Ascending aorta (tissue), 2 donors: ENCODE measurements around the gene ASB5. TPM values are rescaled to one million over a fixed set of nuclear protein-coding genes. Genes with fewer than 3 reads are reported as not detected.

Experiments used
- DNase-seq, 2 donors: peaks; one replicate each; pipeline ENCODE4 v3.0.0-alpha.2; 2019; ENCODE audit warnings: low spot score in 2 of 2
- H3K27ac ChIP-seq, 2 donors: fragments of 200-600 bp; sonication (generic); one replicate each; pipeline ENCODE4 v1.5.1; 2016 to 2017; ENCODE audit warnings: mild to moderate bottlenecking in 1 of 2
- H3K27me3 ChIP-seq: fragments of 200-600 bp; sonication (generic); one replicate; pipeline ENCODE4 v1.5.1; 2017
- H3K36me3 ChIP-seq, 2 donors: fragments of 200-600 bp; sonication (generic); one replicate each; pipeline ENCODE4 v1.5.1; 2016
- H3K4me1 ChIP-seq, 2 donors: fragments of 200-600 bp; sonication (generic); one replicate each; pipeline ENCODE4 v1.5.1; 2016 to 2017; ENCODE audit warnings: mild to moderate bottlenecking in 1 of 2
- H3K4me3 ChIP-seq, 2 donors: fragments of 200-600 bp; sonication (generic); one replicate each; pipeline ENCODE4 v1.5.1; 2016 to 2017; ENCODE audit warnings: mild to moderate bottlenecking in 1 of 2
- H3K9me3 ChIP-seq, 2 donors: fragments of 200-600 bp; sonication (generic); one replicate each; pipeline ENCODE4 v1.5.1; 2016
- intact Hi-C: fragments of 100-400 bp; cut with DNase I; formaldehyde crosslinking; loops from one replicate; pipeline ENCODE4 v1.15.1; 2023
- total RNA-seq: library from RNA; depleted of rRNA; stranded (reverse); fragments of >200 nt; gene quantifications from one replicate; pipeline ENCODE4 v1.1.0, GENCODE V29; 2016
- TF ChIP-seq, protein P1 (sequence below), 3 experiments: fragments of 200-600 bp in 2 of 3; fragments of 450-650 bp in 1 of 3; sonication (generic) in 2 of 3; IDR thresholded peaks; one replicate each; pipeline ENCODE4 v1.5.1; 2016 to 2019; ENCODE audit warnings: antibody characterized with exemption in 3 of 3, mild to moderate bottlenecking in 1 of 3, moderate library complexity in 1 of 3

ASB5 gene
- total RNA-seq, 1 donor from 2014 or later: not detected

- TF ChIP-seq, protein P1, sequence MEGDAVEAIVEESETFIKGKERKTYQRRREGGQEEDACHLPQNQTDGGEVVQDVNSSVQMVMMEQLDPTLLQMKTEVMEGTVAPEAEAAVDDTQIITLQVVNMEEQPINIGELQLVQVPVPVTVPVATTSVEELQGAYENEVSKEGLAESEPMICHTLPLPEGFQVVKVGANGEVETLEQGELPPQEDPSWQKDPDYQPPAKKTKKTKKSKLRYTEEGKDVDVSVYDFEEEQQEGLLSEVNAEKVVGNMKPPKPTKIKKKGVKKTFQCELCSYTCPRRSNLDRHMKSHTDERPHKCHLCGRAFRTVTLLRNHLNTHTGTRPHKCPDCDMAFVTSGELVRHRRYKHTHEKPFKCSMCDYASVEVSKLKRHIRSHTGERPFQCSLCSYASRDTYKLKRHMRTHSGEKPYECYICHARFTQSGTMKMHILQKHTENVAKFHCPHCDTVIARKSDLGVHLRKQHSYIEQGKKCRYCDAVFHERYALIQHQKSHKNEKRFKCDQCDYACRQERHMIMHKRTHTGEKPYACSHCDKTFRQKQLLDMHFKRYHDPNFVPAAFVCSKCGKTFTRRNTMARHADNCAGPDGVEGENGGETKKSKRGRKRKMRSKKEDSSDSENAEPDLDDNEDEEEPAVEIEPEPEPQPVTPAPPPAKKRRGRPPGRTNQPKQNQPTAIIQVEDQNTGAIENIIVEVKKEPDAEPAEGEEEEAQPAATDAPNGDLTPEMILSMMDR (IDR thresholded peaks at IDR 0.05): no peak
- H3K4me3 ChIP-seq: no peak overlapping the region
- H3K4me1 ChIP-seq: peaks cover 0 to 2% of the 10 kb centered on the region in 2 donors
- no peaks in the 10 kb centered on the region for H3K9me3 ChIP-seq
- H3K36me3 ChIP-seq: no peaks in the 10 kb centered on the region
- no peaks in the 10 kb centered on the region for H3K27me3 ChIP-seq
- intact Hi-C loops: no loop called here
- DNase-seq: no peak
- no peak overlapping the region for H3K27ac ChIP-seq
These were observed 9.5 kb downstream of the ASB5 start for GRCh38 chr4:176259330-176260090.

GRCh38 chr4:176258135-176258534, 10.9 kb downstream of the ASB5 start:
- Histone ChIP-seq H3K27me3 (no peaks in the 10 kb centered on the region), H3K27ac (no peak overlapping the region), H3K9me3 (no peaks in the 10 kb centered on the region), H3K4me3 (no peak overlapping the region), H3K36me3 (no peaks in the 10 kb centered on the region), H3K4me1 (peaks cover 0 to 2% of the 10 kb centered on the region in 2 donors)
- TF ChIP-seq, protein P1 (IDR thresholded peaks at IDR 0.05): no peak
- intact Hi-C loops: no loop called here
- no peak for DNase-seq

DNA sequence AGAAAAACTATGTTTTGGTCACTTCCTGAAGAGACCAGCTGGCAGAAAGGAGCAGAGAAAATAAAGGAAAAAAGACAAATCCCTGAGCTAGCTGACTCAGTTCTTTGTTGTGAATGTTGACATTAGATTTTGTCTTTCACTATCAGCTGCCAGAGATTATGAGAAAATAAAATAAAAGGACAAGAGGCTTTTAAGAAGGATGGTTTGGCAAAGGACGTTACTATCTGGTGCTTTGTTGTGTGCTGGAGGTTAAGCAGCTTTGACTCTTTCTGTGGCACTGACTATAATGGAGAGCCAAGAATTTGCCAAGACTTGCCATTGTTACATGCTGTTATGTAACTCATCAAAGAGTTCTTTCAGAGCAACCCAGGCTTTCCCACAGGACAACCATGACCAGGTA, 12.1 kb downstream of the ASB5 start:
- no peak for DNase-seq
- peaks cover 0 to 2% of the 10 kb centered on the region in 2 donors for H3K4me1 ChIP-seq
- H3K27ac ChIP-seq: no peak overlapping the region
- H3K27me3 ChIP-seq: no peaks in the 10 kb centered on the region
- H3K36me3 ChIP-seq: no peaks in the 10 kb centered on the region
- H3K4me3 ChIP-seq: no peak overlapping the region
- TF ChIP-seq, protein P1 (IDR thresholded peaks at IDR 0.05): no peak
- intact Hi-C loops: no loop called here
- H3K9me3 ChIP-seq: no peaks in the 10 kb centered on the region

DNA sequence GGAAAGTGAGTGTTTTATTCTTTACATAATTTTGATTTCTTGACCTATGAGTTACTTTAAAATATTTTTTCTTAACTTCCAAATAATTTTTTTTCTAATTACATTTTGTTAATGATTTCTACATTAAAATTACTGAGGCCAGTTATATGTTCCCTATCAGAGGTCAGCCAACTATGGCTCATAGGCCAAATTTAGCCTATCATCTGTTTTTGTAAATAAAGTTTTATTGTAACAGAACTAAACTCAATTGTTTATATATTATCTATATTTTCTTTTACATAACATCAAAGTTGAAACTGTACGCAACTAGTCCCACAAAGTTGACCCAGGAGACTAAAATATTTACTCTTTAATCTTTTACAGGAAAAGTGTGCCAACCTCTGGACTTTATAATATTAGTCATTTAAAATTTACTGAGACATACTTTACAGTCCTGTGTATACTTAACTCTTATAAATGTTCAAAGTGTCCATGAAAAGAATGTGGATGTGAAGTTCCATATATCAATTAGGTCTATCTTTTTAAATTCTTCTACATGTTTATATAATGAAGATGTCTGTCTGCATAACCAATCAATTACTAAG, 26.2 kb downstream of the ASB5 start:
- TF ChIP-seq, protein P1 (IDR thresholded peaks at IDR 0.05): no peak
- H3K27ac ChIP-seq: no peak overlapping the region
- H3K4me1 ChIP-seq: no peaks in the 10 kb centered on the region
- H3K36me3 ChIP-seq: no peaks in the 10 kb centered on the region
- no peaks in the 10 kb centered on the region for H3K27me3 ChIP-seq
- H3K9me3 ChIP-seq: peaks cover 0 to 1% of the 10 kb centered on the region in 2 donors
- intact Hi-C loops: no loop called here
- no peak overlapping the region for H3K4me3 ChIP-seq
- DNase-seq: no peak

- intact Hi-C loops: no loop called here
- Histone ChIP-seq H3K27ac (no peak overlapping the region), H3K4me1 (no peaks in the 10 kb centered on the region), H3K27me3 (no peaks in the 10 kb centered on the region), H3K36me3 (no peaks in the 10 kb centered on the region), H3K4me3 (no peak overlapping the region), H3K9me3 (peaks cover 7 to 13% of the 10 kb centered on the region in 2 donors)
- DNase-seq: no peak
- TF ChIP-seq, protein P1 (IDR thresholded peaks at IDR 0.05): no peak
These were observed 27.3 kb downstream of the ASB5 start for GRCh38 chr4:176241703-176242102.
